GM23248 (cell line): ENCODE measurements around the gene ADGRV1. TPM values are rescaled to one million over a fixed set of nuclear protein-coding genes. Genes with fewer than 3 reads are reported as not detected.
"Not testable (repeated sequence)": the region's sequence is repeated elsewhere in the genome, so short reads cannot be mapped to it uniquely, and the experiment has no call there.

ENCODE experiments used
- DNase-seq: peaks from one replicate; pipeline ENCODE4 v3.0.0-alpha.2; 2015
- H2AFZ ChIP-seq: fragments of 200-600 bp; sonication (generic); 2 replicates; pipeline ENCODE4 v1.6.1; 2016; ENCODE audit warnings: antibody characterized with exemption
- H3F3A ChIP-seq: fragments of 200-600 bp; sonication (generic); 2 replicates; pipeline ENCODE4 v1.6.1; 2016; ENCODE audit warnings: mild to moderate bottlenecking, antibody characterized with exemption, mixed run types; ENCODE audit not compliant: insufficient read depth
- H3K27ac ChIP-seq: fragments of 200-600 bp; sonication (generic); 2 replicates; pipeline ENCODE4 v1.5.1; 2016; ENCODE audit warnings: mild to moderate bottlenecking
- H3K27me3 ChIP-seq: fragments of 200-600 bp; sonication (generic); replicated peaks from 2 replicates; pipeline ENCODE4 v1.6.1; 2016; ENCODE audit warnings: mild to moderate bottlenecking; ENCODE audit not compliant: insufficient read depth
- H3K36me3 ChIP-seq: fragments of 200-600 bp; sonication (generic); 2 replicates; pipeline ENCODE4 v1.6.1; 2016; ENCODE audit warnings: low read depth, mild to moderate bottlenecking
- H3K4me1 ChIP-seq: fragments of 200-600 bp; sonication (generic); 2 replicates; pipeline ENCODE4 v1.6.1; 2016; ENCODE audit warnings: mild to moderate bottlenecking; ENCODE audit not compliant: insufficient read depth
- H3K4me2 ChIP-seq: fragments of 200-600 bp; sonication (generic); one replicate; pipeline ENCODE4 v1.6.1; 2016; ENCODE audit warnings: mild to moderate bottlenecking; ENCODE audit not compliant: unreplicated experiment
- H3K4me3 ChIP-seq: fragments of 200-600 bp; sonication (generic); 2 replicates; pipeline ENCODE4 v1.5.1; 2016; ENCODE audit warnings: mild to moderate bottlenecking
- H3K79me2 ChIP-seq: fragments of 200-600 bp; sonication (generic); 2 replicates; pipeline ENCODE4 v1.6.1; 2016; ENCODE audit warnings: mild to moderate bottlenecking; ENCODE audit not compliant: insufficient read depth
- H3K9ac ChIP-seq: fragments of 200-600 bp; sonication (generic); 2 replicates; pipeline ENCODE4 v1.6.1; 2016; ENCODE audit warnings: mild to moderate bottlenecking
- H3K9me2 ChIP-seq: fragments of 200-600 bp; sonication (generic); 2 replicates; pipeline ENCODE4 v1.6.1; 2016; ENCODE audit warnings: mixed run types, mild to moderate bottlenecking, moderate library complexity; ENCODE audit not compliant: insufficient read depth
- H3K9me3 ChIP-seq: fragments of 200-600 bp; sonication (generic); one replicate; pipeline ENCODE4 v1.6.1; 2017; ENCODE audit warnings: low read depth
- H4K20me1 ChIP-seq: fragments of 200-600 bp; sonication (generic); 2 replicates; pipeline ENCODE4 v1.6.0; 2016; ENCODE audit not compliant: insufficient read depth
- EZH2 ChIP-seq: fragments of 200-600 bp; sonication (generic); IDR thresholded peaks from 2 replicates; pipeline ENCODE4 v1.6.1; 2018; ENCODE audit warnings: antibody characterized with exemption, mild to moderate bottlenecking; ENCODE audit not compliant: insufficient read depth, poor library complexity, severe bottlenecking
- EZH2phosphoT487 ChIP-seq: fragments of 200-600 bp; sonication (generic); IDR thresholded peaks from 2 replicates; pipeline ENCODE4 v1.6.1; 2018; ENCODE audit warnings: antibody characterized with exemption, moderate library complexity, mild to moderate bottlenecking, low read depth; ENCODE audit not compliant: insufficient read depth
- WGBS, 2 experiments: methylation state at CpG; one replicate each; pipeline ENCODE4 v1.1.6; 2015 to 2017; ENCODE audit warnings: low lambda C conversion rate in 2 of 2, low coverage in 1 of 2; ENCODE audit errors: missing lambda C conversion rate in 2 of 2; 5-methylcytosine and 5-hydroxymethylcytosine counted together
- in situ Hi-C: fragments of 300-500 bp; cut with MboI; formaldehyde crosslinking; loops from 2 replicates; pipeline ENCODE4 v1.15.0; 2020
- polyA plus RNA-seq: library from polyadenylated mRNA; unstranded; fragments of >200 nt; fragmentation: Nextera tagmentation; extraction: Ambion mirVana; gene quantifications from 2 replicates; pipeline ENCODE4 v1.2.1, GENCODE V29; 2016
- total RNA-seq: library from RNA; depleted of rRNA; stranded (reverse); fragments of >200 nt; shearing (Covaris generic); gene quantifications from 2 replicates; pipeline ENCODE4 v1.2.3, GENCODE V29; 2014

Gene ADGRV1
- total and polyA plus RNA-seq, 2 experiments from 2014 or later = not detected

- Histone ChIP-seq H3K27me3 (no peaks in the 10 kb centered on the region; the same call in 1 of the 2 replicates), H3K27ac (no peak overlapping the region), H3K9me2 (no peaks in the 10 kb centered on the region), H3F3A (no peaks in the 10 kb centered on the region), H2AFZ (no peak overlapping the region), H3K36me3 (no peaks in the 10 kb centered on the region), H3K9me3 (no peaks in the 10 kb centered on the region), H3K79me2 (no peaks in the 10 kb centered on the region), H4K20me1 (no peaks in the 10 kb centered on the region), H3K4me2 (no peak overlapping the region), H3K9ac (no peak overlapping the region), H3K4me1 (no peaks in the 10 kb centered on the region), H3K4me3 (no peak overlapping the region)
- WGBS, 2 experiments = 70 to 71% methylated on average over 7 of the region's 7 CpGs
- no peak for TF ChIP-seq EZH2
- no peak for TF ChIP-seq EZH2phosphoT487
- DNase-seq = no peak
- in situ Hi-C loops = no loop called here
These were observed 287.3 kb downstream of the ADGRV1 start for GRCh38 chr5:90845723-90846554.

- H2AFZ ChIP-seq, H3K4me3 ChIP-seq, H3K9me2 ChIP-seq, H3K27me3 ChIP-seq, H3K9me3 ChIP-seq, H3K79me2 ChIP-seq, in situ Hi-C loops, H3K9ac ChIP-seq, H3K4me2 ChIP-seq, H4K20me1 ChIP-seq, H3K4me1 ChIP-seq, DNase-seq, H3K27ac ChIP-seq, H3F3A ChIP-seq, H3K36me3 ChIP-seq: not testable (repeated sequence)
- 71 to 75% methylated on average over 14 to 21 of the region's 24 CpGs for WGBS, 2 experiments
These were observed 289.0 kb downstream of the ADGRV1 start for GRCh38 chr5:90847606-90848005.

GRCh38 chr5:90849939-90850338, 291.3 kb downstream of the ADGRV1 start:
- in situ Hi-C loops = loop anchor here (25.0 kb wide), 1 partner anchor 562 kb away; no protein-coding TSS in a partner anchor

DNA sequence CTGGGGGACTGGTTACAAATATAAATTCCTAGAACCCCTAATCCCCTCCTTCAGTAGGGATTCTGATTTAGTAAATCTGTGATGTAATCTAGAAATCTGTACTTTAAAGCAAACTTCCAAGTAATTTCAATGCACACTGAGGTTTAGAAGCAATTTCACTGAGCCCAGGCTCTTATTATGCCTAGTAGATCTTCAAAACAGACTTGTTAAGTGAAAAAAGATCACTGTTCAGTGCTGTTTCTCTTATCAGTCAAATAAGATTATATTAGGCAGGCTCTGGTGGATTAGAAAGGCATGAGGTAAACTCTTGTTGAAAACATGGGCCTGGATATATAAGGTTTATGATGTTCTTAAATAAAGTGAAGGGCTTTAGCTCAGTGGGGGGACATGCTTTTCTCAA, 293.9 kb downstream of the ADGRV1 start:
- Histone ChIP-seq H4K20me1 (no peaks in the 10 kb centered on the region), H3K27ac (no peak overlapping the region), H2AFZ (no peak overlapping the region), H3K9ac (no peak overlapping the region), H3K4me2 (no peak overlapping the region), H3K79me2 (no peaks in the 10 kb centered on the region), H3K9me2 (no peaks in the 10 kb centered on the region), H3K27me3 (no peaks in the 10 kb centered on the region), H3F3A (no peaks in the 10 kb centered on the region), H3K9me3 (no peaks in the 10 kb centered on the region), H3K36me3 (no peaks in the 10 kb centered on the region), H3K4me1 (no peaks in the 10 kb centered on the region), H3K4me3 (no peak overlapping the region)
- DNase-seq = no peak
- TF ChIP-seq EZH2 (no peak), EZH2phosphoT487 (no peak)
- in situ Hi-C loops = loop anchor here (25.0 kb wide), 1 partner anchor 560 kb away; no protein-coding TSS in a partner anchor

More at GRCh38 chr5:90849939-90850338, 291.3 kb downstream of the ADGRV1 start:
- Histone ChIP-seq H3K79me2 (no peaks in the 10 kb centered on the region), H4K20me1 (no peaks in the 10 kb centered on the region), H3K4me1 (no peaks in the 10 kb centered on the region), H2AFZ (no peak overlapping the region), H3K4me3 (no peak overlapping the region), H3F3A (no peaks in the 10 kb centered on the region), H3K9me2 (no peaks in the 10 kb centered on the region), H3K4me2 (no peak overlapping the region), H3K27ac (no peak overlapping the region), H3K36me3 (no peaks in the 10 kb centered on the region), H3K9me3 (no peaks in the 10 kb centered on the region), H3K27me3 (no peaks in the 10 kb centered on the region), H3K9ac (no peak overlapping the region)
- DNase-seq = no peak
- TF ChIP-seq EZH2 = no peak
- no peak for TF ChIP-seq EZH2phosphoT487

- Histone ChIP-seq H3K4me3 (no peak overlapping the region), H3K79me2 (no peaks in the 10 kb centered on the region), H2AFZ (no peak overlapping the region), H3F3A (no peaks in the 10 kb centered on the region), H3K27ac (no peak overlapping the region), H4K20me1 (no peaks in the 10 kb centered on the region), H3K36me3 (no peaks in the 10 kb centered on the region), H3K9me2 (no peaks in the 10 kb centered on the region), H3K9me3 (no peaks in the 10 kb centered on the region), H3K9ac (no peak overlapping the region), H3K27me3 (no peaks in the 10 kb centered on the region), H3K4me1 (no peaks in the 10 kb centered on the region), H3K4me2 (no peak overlapping the region)
- TF ChIP-seq EZH2phosphoT487 (no peak), EZH2 (no peak)
- in situ Hi-C loops = loop anchor here (25.0 kb wide), 1 partner anchor 559 kb away; no protein-coding TSS in a partner anchor
- WGBS, 2 experiments = 69 to 79% methylated on average over 2 of the region's 2 CpGs
- DNase-seq = no peak
These were observed 295.2 kb downstream of the ADGRV1 start for GRCh38 chr5:90853750-90854149.
